H1 (cell line): ENCODE data around the gene GPALPP1. TPM values are rescaled to one million over a fixed set of nuclear protein-coding genes. Genes with fewer than 3 reads are reported as not detected.

Experiments
- CTCF ChIA-PET: fragments of 300-600 bp; sonication (Branson Sonifier 250); formaldehyde crosslinking; loops from one replicate; lab custom pipeline; 2021; ENCODE audit not compliant: partially characterized antibody; lab: Charles Lee
- POLR2A ChIA-PET: fragments of 300-600 bp; sonication (Branson Sonifier 250); formaldehyde crosslinking; loops from one replicate; lab custom pipeline; 2021; ENCODE audit warnings: inconsistent platforms; ENCODE audit not compliant: partially characterized antibody; lab: Charles Lee
- DNase-seq, 2 experiments: peaks; one replicate each; pipeline versions ENCODE4 v3.0.0 to v3.0.0-alpha.2; 2010 to 2022; ENCODE audit warnings: low spot score in 2 of 2, low read depth in 1 of 2, mixed read lengths in 1 of 2
- FAIRE-seq: peaks from 2 replicates; lab custom pipeline; 2011; peaks lifted over from hg19 to GRCh38; lab: Jason Lieb, UNC
- H2AFZ ChIP-seq: 2 replicates; pipeline ENCODE4 v1.8.1; 2012; ENCODE audit warnings: low read length, inconsistent platforms
- H2AK5ac ChIP-seq: 2 replicates; pipeline ENCODE4 v1.6.1; 2013; ENCODE audit warnings: low read depth, low read length
- H2BK120ac ChIP-seq: replicated peaks from 2 replicates; pipeline ENCODE3; 2013; ENCODE audit warnings: low read depth, low read length, inconsistent platforms
- H2BK12ac ChIP-seq: 2 replicates; pipeline ENCODE4 v1.6.1; 2013; ENCODE audit warnings: low read depth, low read length
- H2BK15ac ChIP-seq: 2 replicates; pipeline ENCODE4 v1.6.1; 2013; ENCODE audit warnings: low read length
- H2BK20ac ChIP-seq: 2 replicates; pipeline ENCODE4 v1.6.1; 2013; ENCODE audit warnings: low read length
- H2BK5ac ChIP-seq: 2 replicates; pipeline ENCODE4 v1.6.1; 2013; ENCODE audit warnings: low read depth, low read length
- H3K14ac ChIP-seq: 2 replicates; pipeline ENCODE4 v1.6.1; 2013; ENCODE audit warnings: inconsistent platforms; ENCODE audit not compliant: insufficient read length
- H3K18ac ChIP-seq: 2 replicates; pipeline ENCODE4 v1.6.1; 2013; ENCODE audit warnings: low read length; ENCODE audit errors: extremely low read depth
- H3K23ac ChIP-seq: 2 replicates; pipeline ENCODE4 v1.6.1; 2013; ENCODE audit warnings: inconsistent platforms; ENCODE audit not compliant: insufficient read length
- H3K23me2 ChIP-seq: 2 replicates; pipeline ENCODE4 v1.6.1; 2013; ENCODE audit warnings: low read depth, low read length
- H3K27ac ChIP-seq: 2 replicates; pipeline ENCODE4 v1.6.1; 2011; ENCODE audit warnings: low read depth, low read length, inconsistent platforms
- H3K27me3 ChIP-seq, 4 experiments: replicated peaks in 1 of 4; 1 replicate in 1 of 4; 2 replicates in 3 of 4; pipeline versions ENCODE4 v1.6.1 to v1.8.1; 2011 to 2013; ENCODE audit warnings: low read length in 3 of 4, mild to moderate bottlenecking in 3 of 4, inconsistent platforms in 2 of 4, mixed read lengths in 2 of 4, moderate library complexity in 1 of 4; ENCODE audit not compliant: control insufficient read depth in 3 of 4, insufficient read depth in 3 of 4; ENCODE audit errors: extremely low read depth in 1 of 4
- H3K36me3 ChIP-seq, 4 experiments: 2 replicates each; pipeline versions ENCODE4 v1.6.1 to v1.8.1; 2011 to 2013; ENCODE audit warnings: mild to moderate bottlenecking in 4 of 4, low read length in 3 of 4, moderate library complexity in 2 of 4, control low read depth in 1 of 4, inconsistent platforms in 1 of 4; ENCODE audit not compliant: insufficient read depth in 4 of 4, control insufficient read depth in 2 of 4
- H3K4ac ChIP-seq: replicated peaks from 2 replicates; pipeline ENCODE3; 2013; ENCODE audit warnings: low read length, low read depth, mixed read lengths, inconsistent platforms; ENCODE audit not compliant: insufficient read length
- H3K4me1 ChIP-seq, 4 experiments: replicated peaks in 1 of 4; 1 replicate in 1 of 4; 2 replicates in 3 of 4; pipeline versions ENCODE4 v1.6.1 to v1.8.1; 2011 to 2013; ENCODE audit warnings: low read length in 3 of 4, inconsistent platforms in 2 of 4, mixed read lengths in 1 of 4; ENCODE audit not compliant: insufficient read depth in 4 of 4, control insufficient read depth in 3 of 4
- H3K4me2 ChIP-seq, 2 experiments: 2 replicates each; pipeline versions ENCODE4 v1.6.1 to v1.8.1; 2011 to 2013; ENCODE audit warnings: low read depth in 2 of 2, low read length in 2 of 2, control low read depth in 1 of 2, inconsistent platforms in 1 of 2, mild to moderate bottlenecking in 1 of 2; ENCODE audit not compliant: insufficient read depth in 1 of 2
- H3K4me3 ChIP-seq, 4 experiments: fragments of 200-600, 300-600 bp in 1 of 4; sonication (generic), shearing (Covaris generic), sonication (Bioruptor Twin) in 1 of 4; 2 replicates each; pipeline versions ENCODE4 v1.5.1 to v1.8.1; 2011 to 2016; ENCODE audit warnings: low read length in 4 of 4, low read depth in 3 of 4, control low read depth in 2 of 4, inconsistent platforms in 2 of 4, mild to moderate bottlenecking in 2 of 4, mixed read lengths in 1 of 4, moderate library complexity in 1 of 4; ENCODE audit not compliant: insufficient read depth in 2 of 4; ENCODE audit errors: extremely low read depth in 1 of 4
- H3K56ac ChIP-seq: replicated peaks from 2 replicates; pipeline ENCODE3; 2013; ENCODE audit warnings: low read depth, mild to moderate bottlenecking, mixed read lengths, low read length, inconsistent platforms; ENCODE audit not compliant: insufficient read length
- H3K79me1 ChIP-seq: 2 replicates; pipeline ENCODE4 v1.6.1; 2013; ENCODE audit warnings: low read depth, low read length, control low read depth
- H3K79me2 ChIP-seq, 2 experiments: 2 replicates each; pipeline versions ENCODE4 v1.6.1 to v1.8.1; 2012 to 2013; ENCODE audit warnings: low read length in 2 of 2, mild to moderate bottlenecking in 2 of 2, inconsistent platforms in 1 of 2; ENCODE audit not compliant: insufficient read depth in 2 of 2, control insufficient read depth in 1 of 2
- H3K9ac ChIP-seq, 4 experiments: replicated peaks in 1 of 4; 1 replicate in 1 of 4; 2 replicates in 3 of 4; pipeline versions ENCODE4 v1.6.1 to v1.8.1; 2011 to 2013; ENCODE audit warnings: low read depth in 3 of 4, low read length in 3 of 4, control low read depth in 2 of 4, mild to moderate bottlenecking in 2 of 4, moderate library complexity in 2 of 4, inconsistent platforms in 1 of 4; ENCODE audit errors: extremely low read depth in 1 of 4
- H3K9me3 ChIP-seq, 2 experiments: 2 replicates each; pipeline versions ENCODE4 v1.6.1 to v1.8.1; 2012 to 2013; ENCODE audit warnings: mild to moderate bottlenecking in 2 of 2, moderate library complexity in 2 of 2, control low read depth in 1 of 2, inconsistent platforms in 1 of 2, low read depth in 1 of 2, low read length in 1 of 2, mixed read lengths in 1 of 2; ENCODE audit not compliant: insufficient read depth in 2 of 2
- H4K20me1 ChIP-seq, 2 experiments: replicated peaks in 1 of 2; 2 replicates each; pipeline versions ENCODE3 to v1.8.1; 2011 to 2013; ENCODE audit warnings: inconsistent platforms in 2 of 2, low read length in 2 of 2, mild to moderate bottlenecking in 1 of 2; ENCODE audit not compliant: insufficient read depth in 2 of 2, control insufficient read depth in 1 of 2
- H4K5ac ChIP-seq: 2 replicates; pipeline ENCODE4 v1.6.1; 2013; ENCODE audit warnings: low read length, low read depth, mixed read lengths, inconsistent platforms; ENCODE audit not compliant: insufficient read length
- H4K8ac ChIP-seq: 2 replicates; pipeline ENCODE4 v1.8.0; 2013; ENCODE audit warnings: mild to moderate bottlenecking, moderate library complexity, low read length, inconsistent platforms; ENCODE audit not compliant: insufficient read depth; ENCODE audit errors: extremely low read depth
- H4K91ac ChIP-seq: replicated peaks from 2 replicates; pipeline ENCODE3; 2013; ENCODE audit warnings: low read length, mixed read lengths, inconsistent platforms; ENCODE audit not compliant: insufficient read length
- FOSL1 ChIP-seq: IDR thresholded peaks from 2 replicates; pipeline ENCODE4 v1.6.1; 2011; ENCODE audit warnings: mild to moderate bottlenecking, low read depth, low read length, moderate library complexity; ENCODE audit not compliant: insufficient read depth
- HDAC2 ChIP-seq, 2 experiments: fragments of 300-600 bp in 1 of 2; sonication (generic) in 1 of 2; IDR thresholded peaks; 2 replicates each; pipeline ENCODE4 v1.6.1; 2011 to 2012; ENCODE audit warnings: low read depth in 2 of 2, low read length in 2 of 2, mild to moderate bottlenecking in 2 of 2, moderate library complexity in 2 of 2, borderline replicate concordance in 1 of 2, inconsistent platforms in 1 of 2
- NANOG ChIP-seq: IDR thresholded peaks from 2 replicates; pipeline ENCODE4 v1.6.1; 2011; ENCODE audit warnings: low read length, low read depth, mild to moderate bottlenecking, inconsistent platforms; ENCODE audit not compliant: insufficient read depth, poor library complexity, severe bottlenecking
- RFX5 ChIP-seq: IDR thresholded peaks from 2 replicates; pipeline ENCODE4 v1.6.1; 2011; ENCODE audit warnings: low read depth, low read length, improper control_type of control experiment, borderline replicate concordance
- SIN3A ChIP-seq, 2 experiments: IDR thresholded peaks in 1 of 2; conservative IDR thresholded peaks in 1 of 2; 2 replicates each; pipeline ENCODE4 v1.6.1; 2011 to 2012; ENCODE audit warnings: low read length in 2 of 2, improper control_type of control experiment in 1 of 2, low read depth in 1 of 2, mild to moderate bottlenecking in 1 of 2
- SRF ChIP-seq: IDR thresholded peaks from 2 replicates; pipeline ENCODE4 v1.6.1; 2011; ENCODE audit warnings: mild to moderate bottlenecking, low read depth, low read length, moderate library complexity
- TCF12 ChIP-seq: IDR thresholded peaks from 2 replicates; pipeline ENCODE4 v1.6.1; 2011; ENCODE audit warnings: low read depth, mild to moderate bottlenecking, low read length
- WGBS, 2 experiments: shearing (Covaris generic) in 1 of 2; methylation state at CpG; one replicate each; pipeline versions ENCODE4 v1.1.6 to v1.1.7; 2013 to 2015; ENCODE audit warnings: low lambda C conversion rate in 2 of 2, mixed read lengths in 2 of 2, inconsistent platforms in 1 of 2, low coverage in 1 of 2, missing lambda C conversion rate in 1 of 2; ENCODE audit not compliant: insufficient replicate concordance in 2 of 2, insufficient coverage in 1 of 2, insufficient read length in 1 of 2; ENCODE audit errors: extremely low coverage in 1 of 2, missing lambda C conversion rate in 1 of 2; 5-methylcytosine and 5-hydroxymethylcytosine counted together
- long read RNA-seq, 2 experiments: library from RNA in 1 of 2; library from capped mRNA in 1 of 2; stranded (forward); transcript quantifications; one replicate each; pipeline ENCODE4 v2.0.0, GENCODE V29; 2021; ENCODE audit warnings: inconsistent platforms in 1 of 2
- polyA minus RNA-seq, 3 experiments: library from RNA; depleted of rRNA, polyadenylated mRNA; stranded (reverse); fragments of >200 nt; gene quantifications; 1 replicate in 2 of 3; 2 replicates in 1 of 3; pipeline ENCODE4 v1.2.3, GENCODE V29; 2011
- polyA plus RNA-seq, 7 experiments: library from polyadenylated mRNA; depleted of rRNA in 3 of 7; stranded (reverse) in 5 of 7; unstranded in 2 of 7; fragments of >200 nt in 5 of 7; fragments of 200-250 nt in 2 of 7; gene quantifications; 1 replicate in 5 of 7; 2 replicates in 1 of 7; 4 replicates in 1 of 7; pipeline versions ENCODE4 v1.2.1 to v1.2.3, GENCODE V29; 2011 to 2013; ENCODE audit warnings: missing spikeins in 2 of 7, mixed read lengths in 2 of 7
- total RNA-seq: library from RNA; stranded (reverse); fragmentation: NEBNext Ultra II Directional; extraction: Animal tissue kit (Norgen Biotek cat#: 25700); gene quantifications from 2 replicates; pipeline ENCODE4 v1.2.1, GENCODE V29; 2021

The GPALPP1 gene
- total RNA-seq (26.1 and 30.2 TPM in 2 replicates), polyA plus RNA-seq (2011; rRNA removed) (8.5 and 11.0 TPM in 2 replicates), polyA minus RNA-seq (2011; rRNA and poly(A)+ RNA removed) (13.7 TPM in 2 replicates)
- polyA plus RNA-seq (2011; cell fraction: cytosol; rRNA removed): 14.3 TPM
- polyA plus RNA-seq (2011; cell fraction: nucleus; rRNA removed): 20.5 TPM
- 14.7 to 23.0 TPM (median 16.8 TPM) in 4 replicates for polyA plus RNA-seq (2012, experiment 1 of 2)
- polyA plus RNA-seq (2012, experiment 2 of 2): 6.3 TPM
- polyA plus RNA-seq (2013, experiment 1 of 2): 31.0 TPM
- polyA plus RNA-seq (2013, experiment 2 of 2): 27.9 TPM
- 19.8 TPM for polyA minus RNA-seq (2011; cell fraction: cytosol; rRNA and poly(A)+ RNA removed)
- polyA minus RNA-seq (2011; cell fraction: nucleus; rRNA and poly(A)+ RNA removed): 49.9 TPM
- long read RNA-seq, experiment 1, partial matches to known transcripts: 10 of 24 reads
- long read RNA-seq, experiment 1, other reads (novel, unspliced or antisense): 12 of 24 reads
- long read RNA-seq, experiment 2, partial matches to known transcripts: 5 of 15 reads
- long read RNA-seq, experiment 2, other reads (novel, unspliced or antisense): 4 of 15 reads

GRCh38 chr13:44989071-44989889, at the start of gene GPALPP1, which contains the start of gene NUFIP1:
Gene GPALPP1, plus strand, starts transcription at chr13:44989538. Its CDS starts 117 bp downstream, at chr13:44989655.
Gene NUFIP1, minus strand, starts transcription at chr13:44989471. Its CDS starts 35 bp downstream, at chr13:44989436.
- Histone ChIP-seq H3K4me1 (peaks cover 0 to 9% (median 0%) of the 10 kb centered on the region in 4 experiments; a peak in 1 of 7 replicates), H3K27me3 (no peaks in the 10 kb centered on the region), H3K4me2 (peak within 1 kb of the TSS; percentile 77 to 97), H2BK15ac (peak within 1 kb of the TSS; percentile 16; the same call in 1 of the 2 replicates), H3K18ac (peak within 1 kb of the TSS; percentile 78), H3K23ac (no peak within 1 kb of the TSS), H2AK5ac (no peak within 1 kb of the TSS), H3K23me2 (peaks cover 4% of the 10 kb centered on the region; the same call in 1 of the 2 replicates), H3K36me3 (peaks cover 3 to 9% (median 6%) of the 10 kb centered on the region in 4 experiments; a peak in 6 of 8 replicates), H2BK5ac (peak within 1 kb of the TSS; percentile 71; the same call in 1 of the 2 replicates), H4K5ac (peak within 1 kb of the TSS; percentile 55), H2BK120ac (no peak within 1 kb of the TSS), H3K27ac (peak within 1 kb of the TSS; percentile 83), H2BK12ac (peak within 1 kb of the TSS; percentile 75; the same call in 1 of the 2 replicates), H3K9ac (peak within 1 kb of the TSS; percentile 83 to 92 (median 88)), H3K4ac (no peak within 1 kb of the TSS), H3K56ac (peak within 1 kb of the TSS; percentile 19), H4K20me1 (peaks cover 0 to 4% of the 10 kb centered on the region in 2 experiments), H3K14ac (no peak within 1 kb of the TSS), H2AFZ (peak within 1 kb of the TSS; percentile 87), H3K79me1 (peaks cover 2% of the 10 kb centered on the region; the same call in 1 of the 2 replicates), H4K8ac (peak within 1 kb of the TSS; percentile 99), H3K79me2 (peaks cover 14 to 73% of the 10 kb centered on the region in 2 experiments), H3K9me3 (no peaks in the 10 kb centered on the region), H4K91ac (peak within 1 kb of the TSS; percentile 25), H3K4me3 (peak within 1 kb of the TSS; percentile 73 to 95 (median 95)), H2BK20ac (no peak within 1 kb of the TSS)
- peak; percentile 63 to 95 for DNase-seq
- POLR2A ChIA-PET: interaction anchor here (0.7 to 1.6 kb wide), 3 partner anchors 9 to 256 kb away, joined by 3 to 4 read pairs (median 3); no protein-coding TSS in a partner anchor
- 1% methylated on average over 56 of the region's 66 CpGs; no CpG with 5 or more reads in 1 of the 2 experiments for WGBS, 2 experiments
- FAIRE-seq: peak; percentile 62
- CTCF ChIA-PET: interaction anchor here (1.6 kb wide), 1 partner anchor 19 kb away, joined by 6 read pairs; no protein-coding TSS in a partner anchor
- TF ChIP-seq FOSL1: no peak
- TF ChIP-seq NANOG: no peak
- no peak for TF ChIP-seq TCF12
- peak; percentile 68; the same call in 1 of the 2 replicates for TF ChIP-seq SRF
- TF ChIP-seq RFX5: no peak
- peak; percentile 3 to 82; a peak in 1 of 4 replicates for TF ChIP-seq HDAC2 (IDR thresholded peaks at IDR 0.05; ENCODE audit: borderline replicate concordance in 1 of 2, low read depth in 2 of 2, low read length in 2 of 2)
- peak; percentile 79 to 82; a peak in 2 of 4 replicates for TF ChIP-seq SIN3A (conservative IDR thresholded peaks at IDR 0.05 in 1 of 2, IDR thresholded peaks at IDR 0.05 in 1 of 2; ENCODE audit: low read depth in 1 of 2, low read length in 2 of 2)
